GM19238 (cell line): ENCODE data around the gene NHP2.

Experiments
- DNase-seq: peaks from one replicate; pipeline ENCODE4 v3.0.0; 2011; ENCODE audit warnings: low spot score; ENCODE audit not compliant: insufficient read length

NHP2 gene

GRCh38 chr5:178115136-178115813 is 38.4 kb downstream of the NHP2 start:
- no peak for DNase-seq

GRCh38 chr5:178114325-178115135 is 39.2 kb downstream of the NHP2 start:
- no peak for DNase-seq

GRCh38 chr5:178113841-178114324 is 39.8 kb downstream of the NHP2 start:
- no peak for DNase-seq

GRCh38 chr5:178113141-178113787 is 40.4 kb downstream of the NHP2 start, which contains the start of gene N4BP3:
Gene N4BP3 (plus strand): TSS chr5:178113532. CDS start chr5:178119584, 6,052 bp downstream.
- DNase-seq = peak; percentile 88

GRCh38 chr5:178112545-178112944 is 41.1 kb downstream of the NHP2 start:
- no peak for DNase-seq

- DNase-seq = no peak
Measured at GRCh38 chr5:178111925-178112324, 41.8 kb downstream of the NHP2 start.

GRCh38 chr5:178110511-178110910 is 43.2 kb downstream of the NHP2 start:
- no peak for DNase-seq

- no peak for DNase-seq
Measured at GRCh38 chr5:178108966-178109365, 44.7 kb downstream of the NHP2 start.

- DNase-seq = no peak
Measured at GRCh38 chr5:178108446-178108845, 45.2 kb downstream of the NHP2 start.

- no peak for DNase-seq
Measured at GRCh38 chr5:178107756-178108310, 45.9 kb downstream of the NHP2 start.

GRCh38 chr5:178106556-178107239 is 47.0 kb downstream of the NHP2 start:
- DNase-seq = no peak

- DNase-seq = no peak
Measured at GRCh38 chr5:178106086-178106485, 47.6 kb downstream of the NHP2 start.

- DNase-seq = no peak
Measured at GRCh38 chr5:178104492-178104891, 49.2 kb downstream of the NHP2 start.

- no peak for DNase-seq
Measured at GRCh38 chr5:178103612-178104011, 50.1 kb downstream of the NHP2 start.
